GM19025 (cell line): ENCODE results near the gene CCDC80.

Experiments
- ATAC-seq: cut with Tn5 transposase; IDR thresholded peaks from one replicate; pipeline ENCODE4 v1.9.1; 2021; ENCODE audit warnings: mild to moderate bottlenecking, low read depth, moderate library complexity; ENCODE audit not compliant: unreplicated experiment

CCDC80 gene

GRCh38 chr3:112634786-112635541 lies 6.0 kb downstream of the CCDC80 start:
- no peak for ATAC-seq

DNA sequence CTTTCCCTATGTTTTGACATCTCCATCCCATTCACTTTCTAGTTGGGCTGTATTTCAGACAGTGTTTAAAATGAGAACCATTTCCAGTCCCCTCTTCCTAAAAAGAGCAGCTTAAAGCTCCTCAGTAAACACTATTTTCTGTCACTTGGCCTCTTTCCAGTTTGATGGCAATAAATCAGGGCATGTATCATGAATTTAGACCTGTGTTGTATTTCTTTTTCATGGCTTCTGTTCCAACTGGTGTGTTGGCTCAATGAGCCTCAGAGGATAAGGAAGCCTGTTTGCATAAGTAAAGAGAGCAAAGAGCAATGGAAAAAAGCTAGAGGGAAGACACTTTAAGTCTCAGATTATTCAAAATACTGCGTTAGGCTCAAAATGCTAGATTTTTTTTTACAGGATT lies 7.2 kb downstream of the CCDC80 start:
- no peak for ATAC-seq

- ATAC-seq, result no peak
These were observed 7.8 kb downstream of the CCDC80 start for GRCh38 chr3:112633191-112633590.

DNA sequence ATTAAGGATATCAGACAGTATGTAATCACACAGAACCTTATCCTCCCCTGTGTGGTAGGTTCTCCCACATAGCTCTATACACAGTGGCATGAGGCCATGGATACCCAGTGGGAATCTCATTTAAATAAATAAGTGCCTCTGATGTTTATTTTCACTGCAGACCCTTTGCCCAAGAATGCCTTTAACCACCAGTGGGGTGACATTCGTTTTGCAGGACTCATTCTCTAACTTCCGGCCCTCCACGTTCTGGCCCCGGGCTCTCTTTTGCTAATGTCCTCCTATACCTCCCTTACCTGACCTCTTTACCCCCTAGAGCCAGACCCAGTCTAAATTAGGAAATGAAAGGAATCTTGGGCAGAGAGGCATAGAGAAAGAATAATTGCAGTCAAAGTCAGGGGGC lies 8.3 kb downstream of the CCDC80 start:
- ATAC-seq, result no peak

GRCh38 chr3:112631257-112631656 lies 9.7 kb downstream of the CCDC80 start:
- ATAC-seq, result no peak

GRCh38 chr3:112629425-112629824 lies 11.5 kb downstream of the CCDC80 start:
- no peak for ATAC-seq

GRCh38 chr3:112627919-112628466 lies 12.9 kb downstream of the CCDC80 start:
- ATAC-seq, result no peak

DNA sequence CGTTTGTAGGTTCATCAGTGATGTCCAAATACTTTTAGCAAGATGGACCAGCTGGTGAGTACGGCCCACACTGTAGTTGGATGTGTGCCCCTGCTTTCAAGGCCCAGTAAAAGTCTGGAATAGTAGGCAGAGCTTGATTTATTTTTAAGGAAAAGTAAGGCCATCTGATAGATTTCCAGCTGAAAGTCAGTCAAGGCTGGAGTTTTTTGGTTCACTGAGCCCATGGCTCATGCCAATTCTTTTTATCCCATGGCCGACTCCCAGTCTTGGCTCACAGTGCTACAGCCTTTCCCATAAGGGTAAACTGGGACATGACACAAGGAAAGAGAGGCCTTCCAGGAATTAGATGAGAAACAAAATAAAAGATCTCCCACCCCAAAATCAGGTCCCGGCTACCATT lies 13.5 kb downstream of the CCDC80 start:
- no peak for ATAC-seq

DNA sequence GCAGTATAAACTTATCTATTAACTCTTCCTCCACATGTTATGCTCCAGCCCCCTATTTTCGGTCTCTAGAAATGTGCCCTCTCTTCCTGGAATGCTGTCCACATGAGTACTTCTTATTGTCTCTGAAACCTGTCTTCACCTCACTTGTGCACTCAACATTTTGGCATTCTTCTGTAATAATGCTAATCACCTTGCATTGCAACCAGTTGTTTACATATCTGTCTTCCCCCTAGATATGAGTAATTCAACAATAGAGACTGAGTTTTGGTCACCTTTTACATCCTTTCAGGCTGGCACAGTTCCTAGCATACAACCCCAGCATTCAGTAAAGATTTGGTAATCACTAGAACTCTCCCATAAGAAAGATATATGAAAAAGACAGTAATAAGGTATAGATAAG lies 17.2 kb downstream of the CCDC80 start:
- ATAC-seq, result no peak

DNA sequence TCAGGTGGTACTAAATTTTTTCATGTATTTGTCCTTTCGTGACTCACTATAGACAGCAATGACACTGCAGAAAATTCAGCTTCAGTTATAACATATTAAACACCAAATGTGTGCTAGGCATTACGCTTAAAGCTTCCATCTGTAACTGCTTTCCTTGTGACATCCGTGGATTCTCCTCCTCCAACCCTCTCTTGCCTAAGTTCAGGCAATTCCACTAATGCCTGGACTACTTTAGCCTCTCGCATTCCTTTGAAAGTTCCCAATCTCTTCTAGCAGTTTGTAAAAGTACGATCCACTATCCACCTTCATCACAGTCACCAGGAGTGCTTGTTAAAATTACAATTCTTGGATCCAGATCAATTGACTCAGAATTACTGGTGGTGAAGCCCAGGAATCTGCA lies 17.7 kb downstream of the CCDC80 start:
- no peak for ATAC-seq

DNA sequence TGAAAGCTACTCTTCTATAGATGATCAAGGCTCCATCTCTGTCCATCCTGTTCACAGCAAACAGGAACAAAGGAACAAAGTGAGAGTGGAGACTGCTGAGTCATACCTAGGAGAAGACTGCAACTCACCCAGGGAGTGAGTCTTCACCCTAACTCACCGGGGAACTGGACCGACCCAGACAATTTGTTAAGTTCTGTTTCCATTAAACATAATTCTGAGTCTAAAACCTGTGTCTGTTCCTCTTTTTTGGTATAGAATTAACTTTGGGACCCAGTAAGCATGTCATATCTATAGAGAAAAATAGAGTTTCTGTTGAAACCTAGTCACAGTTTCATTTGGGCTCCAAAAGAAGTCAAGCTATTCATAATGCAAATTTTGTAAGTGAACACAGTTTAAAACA lies 21.6 kb downstream of the CCDC80 start:
- no peak for ATAC-seq

DNA sequence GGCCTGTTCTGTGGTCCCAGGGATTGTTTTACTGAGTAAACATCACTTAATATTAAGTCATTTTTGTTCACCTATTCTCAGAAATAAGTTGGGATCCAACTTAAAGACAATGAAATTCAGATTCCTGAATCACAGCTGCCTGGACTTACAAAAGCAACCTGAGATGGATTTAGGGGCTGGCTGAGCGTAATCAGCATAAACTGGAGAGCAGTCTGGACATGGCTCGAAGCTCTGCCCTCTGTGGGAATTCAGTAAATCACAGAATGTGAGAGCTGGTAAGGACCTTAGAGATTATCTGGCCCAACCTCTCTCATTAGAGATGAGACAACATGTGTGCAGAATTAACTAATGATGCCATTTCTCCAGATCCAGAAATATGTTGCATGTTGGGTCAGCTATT lies 23.7 kb downstream of the CCDC80 start:
- no peak for ATAC-seq

GRCh38 chr3:112615989-112616731 lies 24.8 kb downstream of the CCDC80 start:
- no peak for ATAC-seq

DNA sequence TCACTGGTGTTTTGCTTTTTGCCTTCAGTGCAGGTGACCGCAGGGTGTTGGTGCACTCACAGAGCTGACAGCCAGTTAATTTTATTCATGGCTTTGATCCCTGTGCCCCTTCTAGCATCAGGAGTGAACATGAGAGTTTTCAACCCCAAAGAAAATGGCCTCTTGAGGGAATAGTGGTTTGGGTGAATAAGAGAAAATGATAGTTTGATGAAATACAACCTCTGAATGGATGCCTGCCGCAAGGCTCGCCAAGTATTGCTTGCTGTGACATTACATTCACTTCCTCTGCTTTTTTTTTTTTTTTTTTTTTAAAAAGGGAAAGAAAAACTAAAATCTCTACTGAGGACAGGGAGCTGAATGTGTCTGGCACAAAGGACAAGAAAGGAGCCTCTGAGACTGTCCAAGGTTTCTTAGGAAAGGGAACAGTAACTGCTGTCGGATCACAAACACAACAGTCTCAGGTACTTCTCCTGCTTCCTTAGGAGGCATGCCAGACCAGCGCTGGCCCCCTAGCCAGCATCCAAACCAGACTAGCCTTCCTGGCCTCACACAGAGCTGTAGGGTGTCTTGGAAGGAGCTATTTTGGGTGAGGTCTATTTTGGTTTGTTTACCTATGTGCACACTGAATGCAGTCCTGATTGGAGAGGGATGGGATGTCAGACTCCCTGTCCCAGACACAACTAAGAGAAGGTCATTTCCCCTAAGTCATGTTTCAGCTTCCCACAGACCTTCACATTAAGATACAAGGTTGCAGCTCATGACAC lies 29.0 kb downstream of the CCDC80 start:
- ATAC-seq, result no peak

DNA sequence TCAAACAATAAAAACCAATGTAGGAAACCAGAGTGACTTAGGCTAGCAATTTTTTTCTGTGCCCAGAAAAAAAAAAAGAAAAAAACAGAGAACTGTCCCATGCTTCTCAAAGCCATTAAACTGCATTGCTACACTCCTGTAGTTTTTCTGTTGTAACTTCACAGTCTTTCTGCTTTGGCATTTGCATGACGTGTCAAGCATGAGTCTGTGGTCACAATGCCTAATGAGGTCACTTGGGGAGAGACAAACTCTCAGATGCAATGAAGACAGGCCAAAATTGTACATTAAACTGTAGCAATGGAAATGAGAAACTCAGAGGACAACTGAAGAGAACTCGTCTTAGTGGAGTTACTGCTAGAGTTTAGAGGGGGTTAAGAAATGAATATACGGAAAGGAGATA lies 30.8 kb downstream of the CCDC80 start:
- no peak for ATAC-seq

GRCh38 chr3:112607863-112608262 lies 33.1 kb downstream of the CCDC80 start:
- no peak for ATAC-seq

GRCh38 chr3:112606098-112606497 lies 34.8 kb downstream of the CCDC80 start:
- no peak for ATAC-seq

DNA sequence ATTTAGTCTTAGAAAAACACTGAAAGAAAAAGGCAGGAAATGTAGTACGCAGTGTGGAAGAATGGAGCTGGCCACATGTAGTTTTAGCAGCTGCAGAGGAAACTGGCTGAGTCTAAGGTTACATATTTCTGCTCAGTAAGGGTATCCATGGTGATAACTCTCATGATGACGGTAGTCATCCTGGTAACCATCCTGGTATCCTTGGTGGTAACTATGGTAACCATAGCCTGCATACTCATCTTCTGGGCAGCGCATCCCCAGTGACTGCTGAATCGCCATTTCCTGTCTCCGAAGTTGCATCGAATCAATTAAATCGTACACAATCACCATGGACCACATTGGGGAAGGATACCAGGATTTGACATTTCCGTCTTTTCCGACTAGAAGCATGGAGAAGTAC lies 35.7 kb downstream of the CCDC80 start:
- ATAC-seq, result no peak

- no peak for ATAC-seq
These were observed 36.4 kb downstream of the CCDC80 start for GRCh38 chr3:112604536-112604935.

DNA sequence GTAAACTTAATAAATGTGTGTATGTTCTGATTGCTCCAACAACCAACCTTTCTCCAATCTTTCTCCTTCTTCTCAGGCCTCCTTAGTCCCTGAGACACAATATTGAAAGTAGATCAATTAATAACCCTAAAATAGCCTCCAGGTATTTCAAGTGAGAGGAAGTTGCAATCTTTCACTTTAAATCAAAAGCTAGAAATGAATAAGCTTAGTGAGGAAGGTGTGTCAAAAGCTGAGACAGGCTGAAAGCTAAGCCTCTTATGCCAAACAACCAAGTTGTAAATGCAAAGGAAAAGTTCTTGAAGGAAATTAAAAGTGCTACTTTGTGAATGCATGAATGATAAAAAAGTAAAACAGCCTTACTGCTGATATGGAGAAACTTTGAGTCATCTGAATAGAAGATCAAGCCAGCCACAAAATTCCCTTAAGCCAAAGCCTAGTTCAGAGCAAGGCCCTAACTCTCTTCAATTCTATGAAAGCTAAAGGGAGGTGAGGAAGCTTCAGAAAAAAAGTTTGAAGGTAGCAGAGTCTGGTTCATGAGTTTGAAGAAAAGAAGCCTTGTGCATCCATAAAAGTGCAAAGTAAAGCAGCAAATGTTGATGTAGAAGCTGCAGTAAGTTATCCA lies 38.6 kb downstream of the CCDC80 start:
- no peak for ATAC-seq

GRCh38 chr3:112598731-112599130 lies 42.2 kb downstream of the CCDC80 start:
- ATAC-seq, result no peak
